Astrocyte (in vitro differentiated cells and primary cell): Measurements from ENCODE around the gene EXOC6. TPM values are rescaled to one million over a fixed set of nuclear protein-coding genes. Genes with fewer than 3 reads are reported as not detected.

Experiments used
- DNase-seq: peaks from one replicate; pipeline ENCODE4 v3.0.0-alpha.2; 2010; ENCODE audit warnings: low read depth
- FAIRE-seq: peaks from 2 replicates; lab custom pipeline; 2011; peaks lifted over from hg19 to GRCh38; lab: Jason Lieb, UNC
- H2AFZ ChIP-seq: 2 replicates; pipeline ENCODE4 v1.6.0; 2012; ENCODE audit warnings: low read depth, low read length, inconsistent platforms
- H3K27ac ChIP-seq: 2 replicates; pipeline ENCODE4 v1.5.1; 2011; ENCODE audit warnings: low read depth, low read length, inconsistent platforms
- H3K27me3 ChIP-seq: 2 replicates; pipeline ENCODE4 v1.6.0; 2011; ENCODE audit warnings: low read length, inconsistent platforms; ENCODE audit not compliant: insufficient read depth
- H3K36me3 ChIP-seq: 2 replicates; pipeline ENCODE4 v1.5.1; 2011; ENCODE audit warnings: low read length, inconsistent platforms; ENCODE audit not compliant: insufficient read depth
- H3K4me1 ChIP-seq: 2 replicates; pipeline ENCODE4 v1.5.1; 2011; ENCODE audit warnings: low read length, inconsistent platforms; ENCODE audit not compliant: insufficient read depth
- H3K4me2 ChIP-seq: 2 replicates; pipeline ENCODE4 v1.6.0; 2012; ENCODE audit warnings: low read length, inconsistent platforms
- H3K4me3 ChIP-seq: 2 replicates; pipeline ENCODE4 v1.5.1; 2011; ENCODE audit warnings: low read depth, mild to moderate bottlenecking, low read length, inconsistent platforms; ENCODE audit not compliant: insufficient read depth
- H3K79me2 ChIP-seq: 2 replicates; pipeline ENCODE4 v1.6.0; 2012; ENCODE audit warnings: mild to moderate bottlenecking, low read length, inconsistent platforms; ENCODE audit not compliant: insufficient read depth
- H3K9ac ChIP-seq: 2 replicates; pipeline ENCODE4 v1.6.0; 2012; ENCODE audit warnings: mild to moderate bottlenecking, low read length, inconsistent platforms
- H3K9me3 ChIP-seq: 2 replicates; pipeline ENCODE4 v1.5.1; 2012; ENCODE audit warnings: low read depth, mild to moderate bottlenecking, low read length, inconsistent platforms; ENCODE audit not compliant: insufficient read depth
- H4K20me1 ChIP-seq: 2 replicates; pipeline ENCODE4 v1.6.0; 2012; ENCODE audit warnings: low read length, inconsistent platforms; ENCODE audit not compliant: insufficient read depth
- H3K27ac Mint-ChIP-seq: one replicate; pipeline ENCODE4 v1.8.0; 2021; ENCODE audit warnings: mild to moderate bottlenecking, mixed read lengths; ENCODE audit not compliant: unreplicated experiment
- H3K27me3 Mint-ChIP-seq: one replicate; pipeline ENCODE4 v1.8.0; 2021; ENCODE audit warnings: low read depth, mixed read lengths; ENCODE audit not compliant: unreplicated experiment
- H3K36me3 Mint-ChIP-seq: one replicate; pipeline ENCODE4 v1.8.0; 2021; ENCODE audit warnings: low read depth, mixed read lengths; ENCODE audit not compliant: unreplicated experiment
- H3K4me1 Mint-ChIP-seq: one replicate; pipeline ENCODE4 v1.8.0; 2021; ENCODE audit warnings: low read depth, mixed read lengths; ENCODE audit not compliant: unreplicated experiment
- H3K4me3 Mint-ChIP-seq: one replicate; pipeline ENCODE4 v1.8.0; 2021; ENCODE audit warnings: mild to moderate bottlenecking, moderate library complexity, mixed read lengths; ENCODE audit not compliant: unreplicated experiment
- H3K9me3 Mint-ChIP-seq: one replicate; pipeline ENCODE4 v1.8.0; 2021; ENCODE audit warnings: mild to moderate bottlenecking, mixed read lengths; ENCODE audit not compliant: unreplicated experiment
- EZH2 ChIP-seq: IDR thresholded peaks from 2 replicates; pipeline ENCODE4 v1.6.1; 2012; ENCODE audit warnings: mild to moderate bottlenecking, low read length, inconsistent platforms; ENCODE audit not compliant: insufficient read depth
- total RNA-seq: library from RNA; stranded (reverse); gene quantifications from 2 replicates; pipeline ENCODE4 v1.2.1, GENCODE V29; 2021
- TF ChIP-seq, protein P1 (sequence below): IDR thresholded peaks from 2 replicates; pipeline ENCODE4 v1.5.1; 2011; ENCODE audit warnings: low read depth, mild to moderate bottlenecking, inconsistent platforms, low read length, moderate library complexity; ENCODE audit not compliant: insufficient read depth

EXOC6 gene
- total RNA-seq, 1 donor from 2014 or later, result 4.9 TPM

DNA sequence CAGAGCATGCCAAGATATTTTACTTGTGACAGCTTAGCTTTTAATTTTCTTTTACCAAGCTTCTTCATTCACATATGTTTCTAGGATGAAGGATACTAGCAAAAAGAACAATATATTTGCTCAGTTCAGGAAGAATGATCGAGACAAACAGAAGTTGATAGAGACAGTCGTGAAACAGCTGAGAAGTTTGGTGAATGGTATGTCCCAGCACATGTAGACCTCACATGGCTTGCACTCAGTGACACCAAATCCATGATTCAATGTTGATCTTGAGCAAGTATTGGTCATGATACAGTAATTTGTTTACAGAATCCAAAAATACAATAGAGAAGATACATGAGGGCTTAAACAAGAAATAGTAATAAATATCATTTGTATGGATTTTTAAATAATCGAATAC, 209.8 kb downstream of the EXOC6 start:
- H3K36me3 Mint-ChIP-seq, result no peaks in the 10 kb centered on the region
- no peak for DNase-seq
- H3K27me3 ChIP-seq, result peaks cover 31% of the 10 kb centered on the region

DNA sequence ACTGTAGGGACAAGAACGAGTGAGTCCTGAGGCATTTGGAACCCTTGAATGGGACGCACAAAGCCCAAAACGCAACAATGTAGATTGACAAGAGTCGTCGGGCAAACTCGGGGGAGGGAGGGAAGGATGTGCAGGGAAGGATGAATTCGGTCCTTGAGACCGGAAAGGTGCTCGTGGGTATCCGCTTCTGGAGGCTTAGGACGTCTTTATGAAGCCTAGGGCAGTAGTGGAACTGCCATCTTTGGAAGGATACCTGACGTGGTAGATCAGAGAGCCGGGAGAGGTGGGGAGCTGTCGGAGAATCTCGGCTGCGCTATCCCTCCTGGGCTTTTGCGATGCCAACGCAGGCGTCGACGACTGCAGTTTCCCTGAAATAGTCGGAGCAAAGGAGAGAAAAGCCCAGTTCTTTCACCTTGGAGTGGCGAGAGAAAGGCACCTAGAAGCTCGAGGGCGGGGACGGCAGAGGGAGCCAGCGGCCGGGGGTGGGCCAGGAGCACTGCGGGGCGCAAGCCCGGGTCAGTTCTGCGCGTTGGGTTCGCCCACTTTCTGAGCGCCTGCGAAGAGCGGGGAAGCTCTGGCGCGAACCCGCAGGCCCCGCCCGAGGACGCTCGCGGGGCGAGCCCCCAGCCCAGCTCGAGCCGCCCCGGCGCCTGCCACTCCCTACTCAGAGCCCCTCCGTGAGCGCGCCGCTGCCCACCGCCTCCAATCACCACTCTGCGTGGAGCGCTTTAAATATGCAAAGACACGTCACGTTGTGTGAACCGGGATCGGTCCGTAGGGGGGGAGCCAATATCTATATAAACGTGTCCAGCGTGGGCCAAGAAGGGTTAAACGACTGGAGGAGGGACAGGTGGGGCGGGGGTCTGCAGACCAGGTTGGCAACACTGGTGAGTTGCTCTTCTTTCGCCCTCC, 211.9 kb downstream of the EXOC6 start, which contains the start of gene CYP26C1:
TSS of gene CYP26C1 (plus strand) at position 824 of the 912 bp plus-strand sequence. CDS start 466 bp downstream, outside the sequence.
- DNase-seq, result no peak
- peaks cover 51% of the 10 kb centered on the region for H3K27me3 ChIP-seq
- peak within 1 kb of the TSS; percentile 80 for H3K4me2 ChIP-seq
- no peaks in the 10 kb centered on the region for H3K4me1 Mint-ChIP-seq
- FAIRE-seq, result no peak
- H3K36me3 Mint-ChIP-seq, result no peaks in the 10 kb centered on the region
- H2AFZ ChIP-seq, result no peak within 1 kb of the TSS
- TF ChIP-seq, protein P1, sequence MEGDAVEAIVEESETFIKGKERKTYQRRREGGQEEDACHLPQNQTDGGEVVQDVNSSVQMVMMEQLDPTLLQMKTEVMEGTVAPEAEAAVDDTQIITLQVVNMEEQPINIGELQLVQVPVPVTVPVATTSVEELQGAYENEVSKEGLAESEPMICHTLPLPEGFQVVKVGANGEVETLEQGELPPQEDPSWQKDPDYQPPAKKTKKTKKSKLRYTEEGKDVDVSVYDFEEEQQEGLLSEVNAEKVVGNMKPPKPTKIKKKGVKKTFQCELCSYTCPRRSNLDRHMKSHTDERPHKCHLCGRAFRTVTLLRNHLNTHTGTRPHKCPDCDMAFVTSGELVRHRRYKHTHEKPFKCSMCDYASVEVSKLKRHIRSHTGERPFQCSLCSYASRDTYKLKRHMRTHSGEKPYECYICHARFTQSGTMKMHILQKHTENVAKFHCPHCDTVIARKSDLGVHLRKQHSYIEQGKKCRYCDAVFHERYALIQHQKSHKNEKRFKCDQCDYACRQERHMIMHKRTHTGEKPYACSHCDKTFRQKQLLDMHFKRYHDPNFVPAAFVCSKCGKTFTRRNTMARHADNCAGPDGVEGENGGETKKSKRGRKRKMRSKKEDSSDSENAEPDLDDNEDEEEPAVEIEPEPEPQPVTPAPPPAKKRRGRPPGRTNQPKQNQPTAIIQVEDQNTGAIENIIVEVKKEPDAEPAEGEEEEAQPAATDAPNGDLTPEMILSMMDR, result no peak
- TF ChIP-seq EZH2, result no peak
- H3K79me2 ChIP-seq, result no peaks in the 10 kb centered on the region
- H3K27me3 Mint-ChIP-seq, result peaks cover 64% of the 10 kb centered on the region
- H3K27ac ChIP-seq, result no peak within 1 kb of the TSS
- no peak within 1 kb of the TSS for H3K9ac ChIP-seq
- H3K4me3 Mint-ChIP-seq, result no peak within 1 kb of the TSS
- peaks cover 5% of the 10 kb centered on the region for H3K9me3 ChIP-seq
- no peak within 1 kb of the TSS for H3K4me3 ChIP-seq
- H3K27ac Mint-ChIP-seq, result no peak within 1 kb of the TSS
- H3K4me1 ChIP-seq, result peaks cover 18% of the 10 kb centered on the region
- H3K36me3 ChIP-seq, result no peaks in the 10 kb centered on the region
- H3K9me3 Mint-ChIP-seq, result peaks cover 22% of the 10 kb centered on the region
- H4K20me1 ChIP-seq, result no peaks in the 10 kb centered on the region

More for the DNA sequence above, 209.8 kb downstream of the EXOC6 start:
- peaks cover 18% of the 10 kb centered on the region for H3K9me3 Mint-ChIP-seq
- Histone ChIP-seq H3K79me2 (no peaks in the 10 kb centered on the region), H3K9me3 (no peaks in the 10 kb centered on the region), H3K27ac (no peak overlapping the region), H3K4me1 (peaks cover 18% of the 10 kb centered on the region), H3K4me2 (no peak overlapping the region), H2AFZ (no peak overlapping the region), H3K9ac (no peak overlapping the region), H4K20me1 (no peaks in the 10 kb centered on the region), H3K36me3 (no peaks in the 10 kb centered on the region), H3K4me3 (no peak overlapping the region)
- peaks cover 47% of the 10 kb centered on the region for H3K27me3 Mint-ChIP-seq
- FAIRE-seq, result no peak
- TF ChIP-seq, protein P1, result no peak
- TF ChIP-seq EZH2, result no peak
- no peak overlapping the region for H3K4me3 Mint-ChIP-seq
- H3K27ac Mint-ChIP-seq, result no peak overlapping the region
- H3K4me1 Mint-ChIP-seq, result no peaks in the 10 kb centered on the region
